ENCODE measurements around the gene MYO10.
"Not testable (repeated sequence)": the region's sequence is repeated elsewhere in the genome, so short reads cannot be mapped to it uniquely, and the experiment has no call there.

The MYO10 gene

DNA sequence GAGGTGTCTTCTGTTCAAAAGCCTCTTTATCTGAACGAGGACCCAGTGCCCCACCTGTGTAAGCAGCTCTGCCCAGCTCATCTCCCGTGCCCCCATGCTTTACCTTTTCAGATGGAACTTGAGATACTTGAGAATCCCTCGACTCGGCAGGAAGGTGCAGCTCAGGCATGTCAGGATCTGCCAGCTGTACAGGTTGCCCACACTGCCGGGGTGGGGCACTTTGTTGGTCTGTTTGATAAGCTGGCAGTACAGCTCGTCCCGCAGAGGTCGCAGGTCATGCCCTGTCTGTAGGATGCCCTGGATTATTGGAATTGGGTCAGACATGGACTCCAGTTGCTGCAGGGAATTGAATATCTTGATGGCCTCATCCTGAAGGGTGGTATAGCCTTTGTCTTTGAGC is 261.3 kb downstream of the MYO10 start:
- no peak for DNase-seq (ENCODE audit: low read depth in 2 of 2, low spot score in 1 of 2)

DNA sequence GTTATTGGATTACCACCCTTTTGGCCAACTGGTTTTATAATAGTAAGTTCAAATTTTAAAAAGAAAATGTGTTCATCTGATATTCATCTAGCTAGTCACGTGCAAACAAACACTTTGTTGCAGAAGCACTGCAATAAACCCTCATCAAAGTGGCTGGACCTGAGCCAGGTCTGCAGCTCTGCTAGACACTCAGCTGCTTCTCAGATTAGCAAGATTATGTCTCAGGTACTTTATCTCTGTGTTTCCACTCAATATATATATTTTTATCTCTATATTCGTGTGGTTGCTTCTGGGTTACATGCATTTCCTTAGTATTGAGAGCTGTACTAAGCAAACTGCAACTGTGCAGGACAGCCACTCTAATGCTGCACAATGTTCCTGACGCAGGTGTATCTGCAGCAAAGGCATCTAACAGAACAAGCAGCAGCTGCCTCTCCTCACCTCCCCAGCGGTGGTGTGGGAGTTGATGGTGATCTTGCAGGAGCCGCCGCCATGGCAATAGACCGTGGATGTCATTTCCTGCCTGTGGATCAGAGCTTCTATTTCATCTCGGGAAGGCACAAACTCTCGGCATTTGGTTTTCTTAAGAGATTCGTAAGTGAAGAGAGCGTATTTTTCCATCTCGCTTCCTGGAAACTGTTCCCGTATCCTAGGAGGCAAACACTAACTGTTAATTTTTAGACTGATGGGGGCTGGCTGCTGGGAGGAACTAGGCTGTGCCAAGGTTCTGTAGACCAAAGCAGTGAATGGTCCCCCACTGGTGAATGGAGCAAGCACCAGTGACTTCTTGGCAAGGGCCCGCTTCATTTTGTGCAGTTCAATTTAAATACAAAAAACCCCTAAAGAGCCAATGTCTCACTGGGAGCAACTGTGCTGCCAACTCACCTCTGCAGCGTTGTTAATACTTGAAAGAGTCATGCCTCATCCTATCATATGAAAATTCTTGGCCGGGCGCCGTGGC is 262.6 kb downstream of the MYO10 start:
- no peak for DNase-seq (ENCODE audit: low read depth in 2 of 2, low spot score in 1 of 2)

DNA sequence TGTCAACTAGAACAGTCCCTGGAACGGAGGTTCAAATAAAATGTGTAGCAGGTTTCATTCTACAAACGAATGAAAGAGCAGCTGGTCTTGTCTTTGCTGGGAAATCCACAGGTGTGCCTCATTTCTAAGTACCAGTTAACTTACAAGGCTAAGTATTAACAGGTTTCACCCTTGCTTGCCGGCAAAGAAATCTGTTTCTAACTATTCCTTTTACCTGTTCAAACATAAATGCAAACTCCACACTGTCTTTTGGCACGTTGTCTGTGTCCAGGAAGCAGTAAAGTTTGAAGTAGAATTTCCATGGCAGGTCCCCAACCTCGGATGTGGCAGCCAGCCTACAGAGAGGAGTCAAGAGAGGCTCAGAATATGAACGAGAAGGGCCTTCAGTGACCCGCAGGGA is 264.9 kb downstream of the MYO10 start:
- DNase-seq (ENCODE audit: low read depth in 2 of 2, low spot score in 1 of 2) = no peak

DNA sequence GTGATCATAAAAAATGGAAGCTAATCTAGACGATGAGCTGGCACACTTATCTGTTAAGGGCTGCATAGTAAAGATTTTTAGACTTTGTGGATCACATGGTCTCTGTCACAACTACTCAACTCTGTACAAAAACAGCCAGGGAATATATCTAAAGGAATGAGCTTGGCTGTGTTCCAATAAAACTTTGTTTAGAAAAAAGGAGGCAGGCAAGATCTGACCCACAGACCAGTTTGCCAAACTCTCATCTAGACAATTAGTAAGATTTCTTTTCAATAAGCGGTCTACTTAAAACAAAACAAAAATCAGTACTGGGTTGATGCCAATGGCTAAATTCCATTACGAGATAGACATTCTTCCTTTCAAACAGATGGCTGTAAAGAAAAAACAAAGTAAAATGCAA is 266.3 kb downstream of the MYO10 start:
- DNase-seq (ENCODE audit: low read depth in 2 of 2, low spot score in 1 of 2) = no peak

DNA sequence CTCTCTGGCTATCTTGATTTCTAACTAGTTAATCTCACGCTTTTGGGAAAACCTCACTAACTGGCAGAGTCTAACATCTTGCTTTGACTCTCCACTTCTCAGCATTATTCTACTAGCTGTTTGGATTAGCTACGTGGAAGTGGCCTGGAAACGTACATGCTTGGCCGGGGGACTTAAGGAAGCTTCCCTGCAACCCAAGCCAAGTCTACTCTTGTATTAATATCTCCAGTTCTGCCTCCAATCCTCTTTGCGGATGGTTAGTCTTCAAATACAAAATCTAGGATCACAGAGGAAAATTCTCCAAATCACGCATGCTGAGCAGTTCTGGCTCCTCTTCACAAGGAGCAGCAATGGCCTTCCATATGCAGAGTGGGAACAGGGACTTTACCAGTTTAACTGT is 267.5 kb downstream of the MYO10 start:
- no peak for DNase-seq (ENCODE audit: low read depth in 2 of 2, low spot score in 1 of 2)

DNA sequence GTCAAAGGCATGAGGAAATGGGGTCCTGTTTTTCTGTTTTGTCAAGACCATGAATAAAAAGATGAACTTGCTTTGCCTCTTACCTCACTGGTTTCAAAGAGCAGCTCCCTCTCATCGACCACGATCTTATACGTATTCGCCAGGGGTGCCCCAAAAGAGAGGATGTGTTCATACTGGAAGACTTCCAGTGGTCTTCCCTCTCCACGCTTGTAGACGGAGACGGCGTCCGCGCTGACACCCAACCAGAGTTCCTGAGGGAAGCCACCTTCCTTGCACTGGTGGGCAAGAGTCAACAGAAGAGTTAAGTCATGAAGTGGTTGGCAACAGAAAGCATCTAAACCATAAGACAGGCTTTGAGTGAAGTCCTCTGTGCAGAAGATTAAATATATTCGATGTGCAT is 267.9 kb downstream of the MYO10 start:
- no peak for DNase-seq (ENCODE audit: low read depth in 2 of 2, low spot score in 1 of 2)

DNA sequence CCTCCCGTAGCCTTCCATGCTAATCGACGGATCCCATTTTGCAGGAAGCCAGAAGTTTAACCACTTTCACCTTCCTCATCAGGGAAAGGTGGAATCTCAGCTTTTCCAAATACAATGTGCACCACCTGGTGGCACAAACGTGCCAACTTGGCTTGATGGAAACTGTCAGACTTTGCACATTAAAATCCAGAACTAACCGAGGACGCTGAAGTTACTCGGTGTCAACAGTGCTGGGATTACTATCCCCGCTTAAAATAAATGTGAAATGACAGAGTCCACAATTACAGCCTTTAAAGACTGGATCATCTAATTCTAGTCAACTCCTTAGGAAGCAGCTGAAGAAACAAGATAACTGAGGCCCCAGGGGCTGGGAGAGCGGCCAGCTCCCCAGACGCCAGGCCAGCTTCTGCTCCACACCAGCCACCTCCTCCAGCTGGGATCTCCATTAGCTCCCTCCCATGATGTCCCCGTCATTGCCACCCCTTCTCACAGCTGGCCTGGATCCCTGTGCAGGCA is 269.1 kb downstream of the MYO10 start:
- no peak for DNase-seq (ENCODE audit: low read depth in 2 of 2, low spot score in 1 of 2)

DNA sequence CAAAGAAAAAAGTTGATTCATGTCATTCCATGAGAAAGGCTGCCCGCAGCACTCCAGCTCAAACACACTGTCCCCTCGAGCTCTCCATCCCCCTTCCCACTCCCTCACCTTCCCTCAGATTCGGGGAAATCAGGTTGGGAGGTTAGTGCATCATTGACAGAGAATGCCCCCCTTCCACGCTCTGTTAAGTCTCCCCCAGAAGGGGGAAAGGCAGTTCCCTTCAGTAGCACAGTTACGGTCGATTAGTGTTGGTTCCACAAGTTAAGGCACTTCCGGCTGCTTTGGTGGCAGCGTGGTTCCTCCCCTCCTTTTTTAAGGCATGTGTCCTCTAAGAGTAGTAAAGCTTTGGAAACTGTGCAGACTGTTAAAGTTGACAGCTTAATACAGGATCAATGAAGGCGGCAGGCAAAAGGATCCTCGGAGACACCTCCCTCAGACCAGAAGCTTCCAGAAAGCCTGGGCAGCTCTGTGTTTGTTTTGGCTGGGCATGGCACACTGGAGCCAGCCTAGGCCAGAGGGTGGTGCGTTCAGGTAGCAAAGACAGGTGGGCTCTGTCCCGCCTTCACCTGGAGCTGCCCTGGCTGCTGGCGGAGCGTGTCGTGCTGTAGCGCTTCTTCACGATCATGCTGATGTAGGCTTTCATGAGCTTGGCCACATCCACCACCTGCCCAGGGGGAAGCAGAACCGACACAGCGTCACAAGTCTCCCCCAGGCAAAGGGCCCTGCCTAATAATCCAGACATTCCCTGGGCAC is 269.8 kb downstream of the MYO10 start:
- no peak for DNase-seq (ENCODE audit: low read depth in 2 of 2, low spot score in 1 of 2)

DNA sequence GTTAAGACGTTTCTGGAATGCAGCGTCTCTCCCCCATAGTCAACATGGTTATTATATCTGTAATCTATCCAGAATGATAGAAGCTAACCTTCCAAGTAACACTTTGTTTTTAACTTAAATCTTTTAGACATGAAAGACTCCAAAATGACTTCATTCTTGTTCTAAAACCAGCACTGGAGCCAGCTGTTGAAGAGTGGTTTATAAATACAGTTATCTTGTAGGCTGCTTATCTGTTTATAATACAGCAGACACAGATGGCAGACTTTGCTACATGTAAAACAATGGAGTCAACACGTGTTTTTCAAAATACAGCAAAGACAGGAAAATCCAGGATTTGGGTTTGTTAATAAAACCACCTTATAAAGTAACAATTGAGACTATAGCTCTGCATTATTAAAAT is 270.5 kb downstream of the MYO10 start:
- DNase-seq (ENCODE audit: low read depth in 2 of 2, low spot score in 1 of 2) = no peak

DNA sequence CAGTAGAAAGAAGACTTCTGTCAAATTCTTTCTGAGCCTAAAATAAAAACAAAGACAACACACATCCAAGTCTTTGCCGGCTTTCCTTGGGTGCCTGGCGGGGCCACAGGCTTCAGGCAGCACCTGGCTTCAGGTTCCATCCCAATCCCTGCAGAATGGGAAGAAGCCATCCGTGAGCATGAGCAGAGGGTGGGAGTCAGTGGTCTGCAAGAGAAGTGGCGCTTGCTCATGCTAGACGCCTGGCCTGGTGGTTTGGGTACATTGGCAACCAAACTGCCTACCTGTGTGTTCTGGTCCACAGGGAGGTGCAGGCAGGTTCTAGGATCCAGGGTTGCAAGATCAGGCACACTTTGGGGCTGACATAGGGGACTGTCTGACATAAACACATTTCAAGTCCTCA is 271.7 kb downstream of the MYO10 start:
- no peak for DNase-seq (ENCODE audit: low read depth in 2 of 2, low spot score in 1 of 2)

DNA sequence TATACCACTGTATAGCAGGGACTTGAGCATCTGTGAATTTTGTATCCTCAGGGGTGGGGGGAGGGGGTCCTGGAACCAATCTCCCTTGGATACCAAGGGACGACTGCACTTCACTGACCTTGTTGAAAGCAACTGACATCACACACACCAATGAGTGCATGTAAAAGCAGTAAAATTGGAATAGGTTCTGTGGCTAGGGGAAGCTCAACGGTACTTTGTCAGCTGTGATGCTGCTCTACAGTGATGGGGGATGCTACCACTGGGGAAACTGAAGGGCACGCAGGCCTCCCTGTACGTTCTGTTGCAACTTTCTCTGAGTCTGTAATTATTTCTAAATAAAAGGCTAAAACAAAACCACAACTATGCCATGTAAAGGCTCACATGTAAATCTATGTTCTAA is 272.2 kb downstream of the MYO10 start:
- DNase-seq (ENCODE audit: low read depth in 2 of 2, low spot score in 1 of 2) = no peak

DNA sequence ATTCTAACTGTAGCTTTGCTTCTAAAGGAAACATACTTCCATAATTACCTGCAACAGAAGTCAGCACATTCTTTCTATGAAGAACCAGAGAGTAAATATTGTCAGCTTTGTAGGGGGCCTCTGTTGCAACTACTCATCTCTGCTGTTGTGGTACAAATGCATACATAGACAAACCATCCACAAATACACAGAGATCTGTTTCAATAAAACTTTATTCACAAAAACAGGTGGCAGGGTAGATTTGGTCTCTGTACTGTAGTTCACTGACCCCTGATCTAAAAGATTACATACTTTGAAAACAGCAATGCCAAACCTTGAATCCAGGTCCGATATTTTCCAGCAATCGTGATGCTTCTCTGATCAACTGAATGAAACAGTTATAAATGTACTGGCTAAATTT is 274.4 kb downstream of the MYO10 start:
- no peak for DNase-seq (ENCODE audit: low read depth in 2 of 2, low spot score in 1 of 2)

DNA sequence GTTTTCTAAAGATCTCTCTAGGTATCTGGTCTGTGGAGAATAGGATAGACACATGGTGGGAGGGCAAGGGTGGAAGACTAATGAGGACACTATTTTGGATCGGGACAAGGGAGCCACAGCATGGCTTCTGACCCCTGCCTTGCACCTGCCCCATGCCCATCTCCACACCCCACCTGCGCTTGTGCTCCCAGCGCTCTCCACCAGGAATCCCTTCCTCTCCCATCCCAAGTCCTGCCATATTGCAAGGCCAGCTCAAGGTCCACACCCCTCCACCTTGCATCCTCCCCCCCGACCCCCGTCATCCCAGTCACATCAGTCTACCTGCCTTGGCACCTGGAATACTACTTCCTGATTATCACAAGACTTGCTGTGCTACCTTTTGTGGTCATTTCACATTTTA is 275.1 kb downstream of the MYO10 start:
- DNase-seq (ENCODE audit: low read depth in 2 of 2, low spot score in 1 of 2) = no peak

DNA sequence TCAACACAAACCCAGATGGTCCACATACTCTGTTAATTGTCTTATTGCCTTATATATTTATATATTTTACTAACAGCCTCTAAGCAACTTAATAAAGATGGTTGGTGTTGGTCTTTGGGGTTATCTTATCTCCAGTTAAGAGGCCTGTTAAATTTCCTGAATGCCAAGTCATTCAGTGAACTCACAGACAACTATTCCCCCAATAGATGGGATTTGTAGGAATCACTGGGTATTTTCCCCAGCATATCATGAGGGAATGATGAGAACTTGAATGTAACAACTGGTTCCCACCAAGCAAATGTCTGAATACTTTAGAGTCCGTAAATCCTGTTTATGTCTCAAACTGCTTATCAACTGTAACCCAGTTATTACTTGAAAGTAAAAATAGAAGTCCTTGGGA is 276.6 kb downstream of the MYO10 start:
- DNase-seq (ENCODE audit: low read depth in 2 of 2, low spot score in 1 of 2) = no peak

DNA sequence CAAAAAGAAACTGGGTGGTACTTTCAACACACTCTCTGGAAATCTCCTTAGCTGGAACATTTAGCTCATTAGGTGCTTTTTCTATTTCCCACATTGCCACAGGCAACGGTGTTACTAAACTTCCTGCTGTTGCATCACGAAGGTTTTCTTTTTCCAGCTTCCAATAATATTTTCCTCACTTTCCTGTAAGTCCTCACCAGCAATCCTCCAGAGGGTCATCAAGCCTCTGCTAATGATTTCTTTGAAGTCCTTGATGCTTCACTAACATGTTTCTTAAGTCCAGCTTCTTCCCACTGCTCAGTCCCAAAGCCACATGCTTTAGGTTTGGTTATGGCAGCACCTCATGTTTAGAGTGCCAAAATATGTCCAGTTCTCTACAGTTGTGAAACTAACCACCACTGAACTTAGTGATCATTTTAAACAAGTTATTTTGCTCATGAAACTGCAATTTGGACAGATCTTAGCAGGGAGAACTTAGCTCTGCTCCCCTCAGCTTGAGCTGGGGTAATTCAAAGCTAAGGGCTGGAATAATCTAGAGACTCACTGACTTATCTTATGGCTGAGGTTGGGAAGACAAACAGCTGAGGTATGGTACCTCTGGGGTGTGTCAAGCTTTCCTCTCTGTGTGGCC is 279.4 kb downstream of the MYO10 start:
- DNase-seq (ENCODE audit: low read depth in 2 of 2, low spot score in 1 of 2) = no peak

DNA sequence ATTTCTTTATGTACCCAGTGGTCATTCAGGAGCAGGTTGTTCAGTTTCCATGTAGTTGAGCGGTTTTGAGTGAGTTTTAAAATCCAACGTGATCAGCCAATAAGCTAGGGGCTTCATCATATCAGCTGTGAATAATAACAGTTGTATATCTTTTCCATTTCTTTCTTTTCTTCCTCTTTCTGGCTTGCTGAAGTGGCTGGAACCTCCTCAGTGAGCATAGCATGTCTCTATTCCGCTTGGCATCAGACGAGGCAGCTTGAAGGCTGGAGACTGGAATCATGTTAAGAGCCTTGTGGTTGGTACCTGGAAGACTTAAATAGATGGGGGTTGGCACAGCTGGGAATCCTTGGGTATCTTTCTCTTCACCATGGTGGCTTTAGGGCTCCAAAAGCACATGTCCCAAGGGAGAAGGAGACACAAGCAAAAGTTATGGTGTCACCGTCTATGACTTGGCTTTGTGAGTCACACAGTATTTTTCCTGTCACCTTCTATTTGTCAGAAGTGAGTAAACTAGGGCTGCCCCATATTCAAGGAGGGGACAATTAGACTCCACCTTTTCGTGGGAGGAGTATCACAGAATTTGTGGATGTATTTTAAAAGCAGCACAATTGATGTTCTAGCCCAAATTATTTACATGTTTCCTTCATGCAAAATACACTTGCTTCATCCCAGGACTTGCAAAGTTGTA is 281.3 kb downstream of the MYO10 start:
- DNase-seq (ENCODE audit: low read depth in 2 of 2, low spot score in 1 of 2) = no peak

DNA sequence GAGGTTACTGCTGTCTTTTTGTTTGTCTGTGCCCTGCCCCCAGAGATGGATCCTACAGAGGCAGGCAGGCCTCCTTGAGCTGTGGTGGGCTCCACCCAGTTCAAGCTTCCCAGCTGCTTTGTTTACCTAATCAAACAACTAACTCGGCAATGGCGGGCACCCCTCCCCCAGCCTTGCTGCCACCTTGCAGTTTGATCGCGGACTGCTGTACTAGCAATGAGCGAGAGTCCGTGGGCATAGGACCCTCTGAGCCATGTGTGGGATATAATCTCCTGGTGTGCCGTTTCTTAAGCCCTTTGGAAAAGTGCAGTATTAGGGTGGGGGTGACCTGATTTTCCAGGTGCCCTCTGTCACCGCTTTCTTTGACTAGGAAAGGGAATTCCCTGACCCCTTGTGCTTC is 287.3 kb downstream of the MYO10 start:
- DNase-seq (ENCODE audit: low read depth in 2 of 2, low spot score in 1 of 2) = not testable (repeated sequence)

DNA sequence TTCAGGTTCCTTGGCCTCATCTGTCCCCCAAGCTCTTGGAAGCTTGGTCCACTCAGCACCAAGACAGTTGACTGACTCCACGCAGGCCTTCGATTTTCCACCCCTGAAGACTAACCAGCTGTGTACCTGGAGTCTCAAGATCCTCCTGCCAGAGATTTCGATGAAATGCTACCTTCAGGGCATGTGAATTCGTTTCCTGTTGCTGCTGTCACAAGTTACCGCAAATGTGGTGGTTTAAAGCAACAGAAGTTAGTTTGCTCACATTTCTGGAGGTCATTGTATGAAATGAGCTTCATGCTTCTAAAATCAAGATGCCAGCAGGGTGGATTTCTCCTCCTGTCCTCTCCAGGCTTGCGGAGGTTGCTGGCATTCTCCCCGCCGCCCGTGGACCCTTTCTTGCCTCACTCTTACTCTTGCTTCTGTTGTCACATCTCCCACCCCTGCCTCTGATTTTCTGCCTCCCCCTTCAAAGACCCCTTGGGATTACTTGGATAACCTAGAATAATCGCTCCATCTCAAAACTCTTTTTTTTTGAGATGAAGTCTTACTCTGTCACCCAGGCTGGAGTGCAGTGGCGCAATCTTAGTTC is 291.7 kb downstream of the MYO10 start:
- no peak for DNase-seq (ENCODE audit: low read depth in 2 of 2, low spot score in 1 of 2)

DNA sequence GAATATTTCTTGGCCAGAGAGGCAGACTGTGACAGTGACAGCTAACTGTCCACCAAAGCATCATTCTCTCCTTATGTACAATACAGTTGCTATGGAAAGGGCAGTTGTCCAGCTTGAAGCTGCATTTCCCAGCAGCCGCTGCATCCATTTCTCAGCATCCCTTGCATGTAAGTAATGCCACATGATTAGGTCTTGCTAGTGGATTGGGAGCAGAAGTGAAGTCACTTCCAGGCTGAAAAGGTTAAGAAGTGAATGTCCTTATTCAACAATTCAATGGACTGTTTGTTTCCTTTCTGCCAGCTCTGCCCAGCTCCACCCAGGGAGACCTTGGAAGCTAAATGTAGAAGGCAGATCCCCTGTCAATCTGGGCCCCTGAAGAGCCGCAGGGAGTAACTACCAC is 293.2 kb downstream of the MYO10 start:
- DNase-seq (ENCODE audit: low read depth in 2 of 2, low spot score in 1 of 2) = no peak

DNA sequence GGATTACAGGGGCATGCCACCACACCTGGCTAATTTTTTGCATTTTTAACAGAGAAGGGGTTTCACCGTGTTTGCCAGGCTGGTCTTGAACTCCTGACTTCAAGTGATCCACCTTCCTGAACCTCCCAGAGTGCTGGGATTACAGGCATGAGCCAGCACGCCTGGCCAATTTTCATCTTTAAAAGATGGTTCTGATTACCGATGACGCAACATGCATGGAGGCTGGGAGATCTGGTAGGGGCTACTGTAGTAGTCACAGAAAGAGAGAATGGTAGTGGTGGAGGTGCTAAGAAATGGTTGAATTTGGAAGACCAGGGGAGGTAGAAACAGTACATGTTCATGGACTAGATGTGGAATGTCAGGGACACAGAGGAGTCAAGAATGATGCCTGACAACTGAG is 296.9 kb downstream of the MYO10 start:
- no peak for DNase-seq (ENCODE audit: low read depth in 2 of 2, low spot score in 1 of 2)

DNA sequence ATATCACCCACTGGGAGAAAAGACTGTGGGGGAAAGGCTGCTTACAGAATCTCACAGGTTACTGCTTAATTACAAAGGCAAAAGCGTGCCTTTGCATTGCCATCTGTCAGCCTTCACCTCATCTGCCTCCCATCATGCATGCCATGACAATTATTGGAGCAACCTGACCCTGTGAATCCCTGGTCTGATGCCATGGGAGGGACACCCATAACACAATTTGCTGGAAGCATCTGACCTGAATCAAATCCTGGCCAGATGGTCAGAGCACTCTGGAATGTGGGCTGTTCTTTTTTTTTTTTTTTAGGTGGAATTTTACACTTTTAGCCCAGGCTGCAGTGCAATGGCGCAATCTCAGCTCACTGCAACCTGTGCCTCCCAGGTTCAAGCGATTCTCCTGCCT is 307.7 kb downstream of the MYO10 start:
- DNase-seq (ENCODE audit: low read depth in 2 of 2, low spot score in 1 of 2) = no peak

All from stimulated activated CD8-positive, alpha-beta memory T cell treated with anti-CD3 and anti-CD28 coated beads, Interleukin-4, amount 100 ng/mL, for 4 hours (primary cell).